SH-SY5Y (cell line): ENCODE data around the gene ASIC1.

Experiments used
- GATA2 ChIP-seq: IDR thresholded peaks from 2 replicates; pipeline ENCODE4 v1.6.1; 2011; ENCODE audit warnings: mild to moderate bottlenecking, low read depth, low read length
- GATA3 ChIP-seq: IDR thresholded peaks from 2 replicates; pipeline ENCODE4 v1.6.1; 2011; ENCODE audit warnings: low read depth, mild to moderate bottlenecking, low read length, moderate library complexity

DNA sequence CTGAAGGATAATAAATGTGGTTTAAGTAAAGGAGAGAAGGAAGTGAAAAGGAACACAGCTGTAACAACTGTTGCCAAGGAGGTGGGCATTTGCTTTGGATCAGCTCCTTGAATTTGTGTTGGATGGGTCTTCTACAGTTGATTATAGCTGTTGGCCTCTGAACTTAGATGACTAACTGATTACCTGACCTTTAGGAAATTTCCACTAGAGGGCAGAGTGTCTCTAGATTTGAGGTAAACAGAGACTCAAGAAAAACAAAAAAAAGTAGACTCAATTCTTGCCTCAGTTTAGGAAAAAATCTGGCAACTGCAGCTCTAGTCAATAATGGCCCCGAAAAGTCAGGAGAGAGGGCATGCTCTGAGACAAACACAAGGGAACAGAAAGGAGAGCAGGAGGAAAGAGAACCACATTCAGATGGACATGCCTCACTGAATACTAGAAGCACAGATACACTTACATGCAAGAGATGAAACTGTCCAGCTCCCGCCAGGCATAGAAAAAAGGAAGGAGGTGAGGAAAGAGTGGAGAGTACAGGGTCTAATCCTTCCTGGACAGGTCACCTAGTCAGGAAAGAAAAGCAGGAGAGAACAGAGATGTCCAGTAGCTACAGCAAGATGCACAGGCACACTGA lies 75.2 kb downstream of the ASIC1 start:
- TF ChIP-seq GATA3 (no peak), GATA2 (no peak)
